HS-5 (cell line): ENCODE data around the gene BEGAIN.

Experiments used
- DNase-seq: peaks from one replicate; pipeline ENCODE4 v3.0.0-alpha.2; 2012; ENCODE audit warnings: low read depth

BEGAIN gene

GRCh38 chr14:100601064-100601463 lies 13.8 kb upstream of the BEGAIN start:
- DNase-seq = no peak

- DNase-seq = no peak
Observed at GRCh38 chr14:100599981-100600380, 12.8 kb upstream of the BEGAIN start.

DNA sequence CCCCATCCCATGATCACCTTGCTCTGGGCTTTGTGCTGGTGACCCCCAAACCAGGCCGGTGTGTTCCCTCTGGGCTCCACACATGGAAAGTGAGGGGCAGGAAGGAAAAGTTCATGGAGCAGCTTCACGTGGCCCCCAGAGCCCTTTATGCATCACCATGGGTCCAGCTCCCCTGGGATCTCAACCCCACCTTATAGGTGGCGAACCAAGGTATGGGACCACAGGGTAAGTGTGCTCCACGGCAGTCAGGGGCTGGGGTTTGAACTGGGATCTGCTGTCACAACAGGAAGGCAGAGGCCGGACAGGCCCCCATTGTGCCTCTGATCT lies 7.4 kb upstream of the BEGAIN start:
- DNase-seq = no peak

- DNase-seq = no peak
Observed at GRCh38 chr14:100593751-100594624, 6.8 kb upstream of the BEGAIN start.

DNA sequence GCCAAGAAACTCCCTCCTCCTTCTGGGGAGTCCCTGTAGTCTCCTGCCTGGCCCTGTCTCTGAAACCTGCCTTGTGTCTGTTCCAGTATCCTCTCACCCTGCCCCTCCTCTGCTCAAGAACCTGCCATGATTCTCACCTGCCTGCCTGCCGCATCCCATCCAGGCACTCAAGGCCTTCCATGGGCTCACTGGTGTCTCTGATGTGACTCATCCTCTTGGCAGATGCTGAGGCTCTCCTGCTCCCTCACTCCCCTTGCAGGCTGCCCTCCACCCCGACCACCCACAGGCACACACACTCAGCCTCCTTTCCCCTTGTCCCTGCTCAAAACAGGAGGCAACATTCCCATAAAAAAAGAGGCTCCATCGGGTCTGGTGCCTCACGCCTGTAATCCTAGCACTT lies 5.8 kb upstream of the BEGAIN start:
- no peak for DNase-seq

DNA sequence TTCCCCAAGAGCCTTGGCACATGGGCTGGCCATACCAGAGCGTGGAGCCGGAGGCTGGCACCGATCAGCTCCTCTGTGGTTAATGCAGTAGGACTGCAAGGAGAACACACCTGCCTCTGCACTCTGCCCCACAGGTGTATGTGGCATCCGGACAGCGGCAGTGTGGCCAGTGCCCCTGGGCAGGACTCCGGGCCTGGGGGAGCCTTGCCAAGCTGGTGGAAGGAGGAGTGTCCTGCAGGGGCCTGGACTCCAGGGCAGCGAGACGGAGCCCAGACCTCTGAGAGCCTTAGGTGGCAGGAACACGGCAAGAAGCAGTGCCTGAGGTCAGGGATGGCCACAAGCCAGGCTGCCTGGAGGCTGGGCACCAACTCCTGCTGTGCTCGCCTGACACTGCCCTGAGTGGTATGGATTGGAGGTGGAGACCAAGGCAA lies 5.3 kb upstream of the BEGAIN start:
- no peak for DNase-seq

GRCh38 chr14:100591453-100592371 lies 4.5 kb upstream of the BEGAIN start:
- DNase-seq = no peak

DNA sequence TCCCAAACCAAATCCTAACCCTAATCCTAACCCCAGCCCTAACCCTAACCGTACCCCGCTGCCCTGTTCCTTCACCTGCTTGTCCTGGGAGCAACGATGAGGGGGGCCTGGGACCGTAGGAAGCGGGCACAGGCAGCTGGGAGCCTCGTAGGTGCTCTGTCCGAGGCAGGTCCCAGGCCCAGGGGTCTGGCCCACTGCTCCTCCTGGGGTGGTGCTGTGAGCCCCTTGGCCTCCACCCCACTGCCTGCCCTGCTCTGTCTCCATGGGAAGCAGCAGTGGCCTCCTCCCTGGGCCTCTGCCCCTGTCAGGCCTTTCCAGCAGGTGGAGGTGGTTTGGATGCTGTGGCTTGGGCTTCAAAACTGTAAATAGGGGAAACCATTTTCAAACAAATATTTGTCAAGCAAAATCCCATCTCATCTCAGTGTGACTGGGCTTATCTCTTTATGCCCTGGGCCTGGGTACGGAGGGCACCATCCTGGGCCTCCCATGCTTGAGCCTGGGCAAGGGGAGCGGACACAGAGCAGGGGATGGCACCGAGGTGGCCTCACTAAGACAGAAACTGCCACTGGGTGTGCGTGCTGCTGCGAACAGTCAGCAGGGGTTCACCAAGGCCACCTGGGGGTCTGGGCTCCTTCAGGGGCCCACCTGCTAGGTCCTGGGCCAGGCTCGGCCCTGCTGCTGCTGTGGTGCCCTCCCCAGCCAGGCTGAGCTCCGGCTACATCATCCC lies 3.7 kb upstream of the BEGAIN start:
- no peak for DNase-seq

DNA sequence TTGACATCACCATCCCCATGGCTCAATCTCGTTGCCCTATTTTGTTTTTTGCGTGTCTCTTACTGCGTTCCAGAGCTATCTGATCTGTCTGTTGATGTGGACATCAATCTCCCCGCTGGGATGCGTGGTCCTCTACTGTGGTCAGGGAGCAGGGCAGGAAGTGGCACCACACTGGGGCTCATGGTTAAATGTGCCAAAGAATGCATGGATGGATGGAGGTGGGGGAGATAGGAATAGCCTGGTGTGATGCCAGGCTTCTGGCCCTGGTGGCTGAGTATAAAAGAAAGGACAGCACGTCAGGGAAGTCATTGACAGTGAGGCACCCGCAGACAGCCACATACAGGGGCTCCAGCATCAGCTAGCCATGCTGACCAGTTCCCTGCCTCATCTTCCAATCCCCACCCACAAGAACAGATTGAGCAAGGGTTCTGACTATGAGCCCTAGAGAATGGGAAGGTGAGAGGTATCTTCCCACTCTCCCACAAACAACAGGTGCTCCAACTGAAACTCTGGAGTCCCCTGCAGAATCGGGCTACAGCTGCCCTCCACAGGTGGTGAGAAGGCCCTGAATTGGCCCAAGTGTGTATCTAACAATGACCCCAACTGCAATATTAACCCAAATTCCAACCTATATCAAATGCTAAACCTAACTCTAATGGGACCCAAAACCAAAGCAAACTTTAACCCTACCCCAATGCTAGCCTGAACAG lies 2.7 kb upstream of the BEGAIN start:
- DNase-seq = no peak

DNA sequence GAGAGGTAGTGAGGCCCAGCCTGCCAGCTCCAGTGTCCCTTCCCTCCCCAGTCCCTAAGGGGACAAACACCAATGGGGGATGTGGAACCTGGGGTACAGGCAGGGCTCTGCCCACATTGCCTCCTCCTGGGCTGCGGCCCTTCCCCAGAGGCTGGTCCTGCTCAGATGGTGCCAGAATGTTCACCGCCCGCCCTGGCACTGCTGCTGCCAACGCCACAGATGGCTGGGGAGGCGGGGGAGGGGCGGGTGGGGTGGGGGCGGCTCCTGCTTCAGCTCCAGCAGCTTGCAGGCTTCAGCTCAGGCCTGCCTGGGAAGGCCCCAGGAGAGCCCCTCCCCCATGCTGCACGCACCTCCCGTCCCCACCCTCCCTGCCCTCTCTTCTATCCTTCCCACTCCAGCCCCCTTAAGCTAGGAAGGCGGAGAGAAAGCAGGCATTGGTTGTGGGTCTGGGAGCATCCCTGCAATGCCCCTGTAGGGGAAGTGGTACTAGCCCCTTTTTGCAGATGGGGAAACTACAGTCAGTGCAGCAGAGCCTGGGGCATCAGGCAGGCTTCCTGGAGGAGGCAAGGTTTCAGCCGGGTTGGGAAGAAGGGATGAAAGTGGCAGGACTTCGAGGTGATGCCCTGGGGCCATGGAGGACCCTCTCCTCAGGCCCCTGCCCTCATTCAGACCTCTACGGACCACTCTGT lies 2.0 kb upstream of the BEGAIN start:
- DNase-seq = no peak

DNA sequence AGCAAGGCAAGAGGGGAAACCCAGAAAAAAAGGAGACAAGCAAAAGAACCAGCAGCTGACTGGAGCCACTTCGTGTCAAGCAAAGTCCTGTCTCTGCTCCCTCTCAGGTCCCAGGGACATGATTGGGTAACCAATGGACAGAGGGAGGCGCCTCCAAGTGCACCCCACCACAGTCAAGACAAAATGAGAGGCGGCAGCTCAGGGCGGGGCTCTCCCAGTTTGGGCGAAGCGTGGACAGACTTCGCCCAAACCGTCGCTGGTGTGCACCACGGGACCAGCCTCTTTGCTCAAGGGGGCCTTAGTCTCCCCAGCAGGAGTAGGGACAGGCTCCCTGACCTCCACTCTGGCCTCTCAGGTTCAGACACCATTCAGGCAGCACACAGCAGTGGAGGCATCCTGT lies 1.5 kb upstream of the BEGAIN start:
- DNase-seq = no peak

- DNase-seq = no peak
Observed at GRCh38 chr14:100587763-100588411, 670 bp upstream of the BEGAIN start.

DNA sequence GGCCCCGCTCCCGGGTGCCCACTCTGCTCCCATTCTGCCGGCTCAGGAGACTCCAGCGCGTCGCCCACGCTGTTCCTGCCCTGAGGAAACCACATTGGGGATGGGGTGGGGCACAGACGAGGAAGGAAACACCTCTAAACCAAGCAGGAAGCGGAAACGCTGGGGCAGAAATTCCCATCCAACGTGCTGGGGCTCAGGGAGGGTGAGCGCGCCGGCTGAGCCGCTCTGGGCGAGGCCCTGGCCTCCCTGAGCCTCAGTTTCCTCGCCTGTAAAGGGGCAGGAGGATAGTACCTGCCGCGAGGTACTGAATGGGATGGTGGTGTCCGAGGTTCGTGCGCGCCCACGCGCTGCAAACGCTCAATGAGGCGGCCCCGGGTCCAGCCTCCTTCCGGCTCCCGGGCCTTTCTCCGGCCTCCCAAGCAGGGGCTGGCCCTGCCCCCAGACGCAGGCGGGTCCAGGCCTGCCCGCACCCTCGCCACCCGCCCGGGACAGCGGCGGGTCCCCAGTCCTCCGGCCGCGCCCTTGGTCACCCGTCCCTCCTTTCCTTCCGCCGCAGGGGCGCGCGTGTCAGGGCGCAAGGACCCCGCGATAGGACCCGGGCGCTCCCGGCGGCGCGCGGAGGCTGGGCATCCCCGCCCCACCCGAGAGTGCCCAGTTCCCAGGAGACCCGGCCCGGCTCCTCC lies 673 bp downstream of the BEGAIN start:
- DNase-seq = peak; percentile 13

DNA sequence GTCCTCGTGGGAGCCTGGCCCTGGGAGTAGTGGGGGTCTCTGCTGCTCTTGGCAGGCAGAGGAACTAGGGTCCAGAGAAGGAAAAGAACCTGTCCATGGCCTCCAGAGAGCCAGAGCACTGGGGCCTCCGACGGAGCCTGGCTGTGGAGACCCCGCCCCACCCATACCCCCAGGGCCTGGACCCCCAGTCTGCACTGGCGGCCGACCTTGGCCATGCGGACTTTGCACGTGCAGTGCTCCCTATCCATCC lies 1.1 kb downstream of the BEGAIN start:
- no peak for DNase-seq

DNA sequence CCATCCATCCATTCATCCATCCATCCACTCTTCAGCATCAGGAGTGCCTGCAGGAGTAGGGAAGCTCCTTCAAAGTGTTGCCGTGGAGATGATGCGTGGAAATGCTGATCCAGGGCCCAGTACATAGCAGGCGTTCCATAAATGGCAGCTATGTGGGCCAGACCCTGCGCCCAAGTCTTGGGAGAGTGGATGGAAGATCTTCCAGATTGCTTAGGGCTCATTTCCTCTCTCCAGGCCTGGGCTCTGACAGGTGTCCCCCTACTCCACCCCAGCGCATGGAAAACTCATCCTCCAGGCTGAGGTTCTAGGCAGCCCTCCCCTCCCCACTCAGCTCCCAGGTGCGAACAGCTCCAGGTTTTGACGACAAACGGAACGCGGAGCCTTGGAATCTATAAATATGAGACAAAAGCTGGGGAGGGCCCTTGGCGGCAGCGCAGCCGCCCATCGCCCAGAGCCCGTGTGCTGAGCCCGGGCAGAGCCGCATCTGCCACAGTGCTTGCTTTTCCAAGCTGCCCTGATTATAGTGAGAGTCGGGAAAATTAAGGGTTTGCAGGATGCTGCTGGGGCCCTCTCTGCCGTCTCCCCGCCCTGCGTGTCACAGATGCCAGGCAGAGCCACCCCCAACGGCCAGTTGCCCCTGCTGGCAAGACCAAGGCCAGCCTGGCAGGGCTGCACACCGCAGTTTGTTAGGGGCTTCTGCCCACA lies 1.6 kb downstream of the BEGAIN start:
- no peak for DNase-seq

DNA sequence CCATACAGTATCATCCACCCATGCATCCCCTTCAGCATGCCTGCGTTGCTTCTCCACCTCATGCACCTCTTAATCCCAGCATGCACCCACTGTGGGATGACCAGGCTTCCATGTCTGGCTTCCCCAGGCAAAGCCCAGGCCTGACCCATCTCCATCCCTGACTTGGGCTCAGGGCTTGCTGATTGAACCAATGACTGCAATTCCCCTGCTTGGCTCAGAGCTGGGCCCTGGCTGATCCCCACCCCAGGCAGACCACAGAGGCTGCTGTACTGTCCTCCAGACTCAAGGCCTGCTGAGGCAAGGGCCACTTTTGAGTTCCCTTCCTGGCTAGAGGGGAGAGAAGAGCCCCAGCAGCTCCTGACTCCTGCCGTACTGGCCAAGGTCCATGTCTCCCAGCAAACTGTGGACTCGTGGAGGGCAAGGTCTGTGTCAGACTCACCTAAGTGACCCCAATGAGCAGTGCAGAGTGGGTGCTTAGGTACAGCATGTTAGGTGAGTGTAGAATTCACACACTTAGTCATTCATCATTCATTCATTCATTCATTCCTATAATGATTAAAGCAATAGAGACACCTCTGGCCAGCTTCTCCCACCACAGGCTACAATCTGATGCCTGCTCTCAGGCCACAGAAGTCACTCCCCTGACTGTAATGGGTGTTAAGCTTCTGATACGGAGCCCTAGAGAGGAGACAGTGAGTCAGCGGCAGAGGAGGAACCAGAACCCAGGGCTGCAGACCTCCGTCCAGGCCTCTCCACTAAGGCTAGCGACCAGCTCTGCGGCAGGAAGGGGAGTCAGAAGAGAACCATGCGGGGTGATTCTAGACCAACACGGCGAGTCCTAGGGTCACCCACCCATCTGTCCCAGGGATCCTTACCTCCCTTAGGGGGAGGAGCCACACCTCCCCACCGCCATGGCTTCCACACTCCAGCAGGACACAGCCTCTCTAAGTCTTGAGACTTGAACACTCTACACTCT lies 2.9 kb downstream of the BEGAIN start:
- no peak for DNase-seq

- DNase-seq = no peak
Observed at GRCh38 chr14:100583245-100583644, 4.0 kb downstream of the BEGAIN start.

GRCh38 chr14:100582496-100583165 lies 4.6 kb downstream of the BEGAIN start:
- DNase-seq = no peak
